ENCODE data around the gene FSTL4. TPM values are rescaled to one million over a fixed set of nuclear protein-coding genes. Genes with fewer than 3 reads are reported as not detected.

Gene FSTL4
- total RNA-seq, 2 donors from 2014 or later = 4.4 to 5.5 TPM

DNA sequence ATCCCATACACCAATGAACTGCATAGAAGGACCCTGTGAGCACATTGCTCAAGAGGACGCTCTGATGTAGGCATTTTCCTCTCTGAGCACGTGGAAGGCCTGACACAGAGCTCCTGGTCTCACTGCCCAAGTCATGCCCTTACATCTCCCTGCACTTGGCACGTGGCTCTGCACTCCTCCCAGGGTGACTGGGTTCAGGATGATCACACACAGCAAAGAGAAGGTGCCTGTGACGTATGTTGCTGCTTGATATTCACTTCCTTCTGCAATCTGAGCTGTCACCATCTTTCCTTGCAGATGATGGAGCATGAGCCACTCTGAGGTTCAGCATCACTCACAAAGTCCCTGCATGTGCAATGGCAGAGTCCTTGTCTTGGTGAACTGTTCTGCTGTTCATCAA lies 125.2 kb downstream of the FSTL4 start:
- H3K27ac Mint-ChIP-seq = no peak overlapping the region
- peaks cover 9% of the 10 kb centered on the region for H3K9me3 Mint-ChIP-seq
- no peak overlapping the region for H3K9ac ChIP-seq (ENCODE audit: extremely low read depth, low read length, poor library complexity, severe bottlenecking)

DNA sequence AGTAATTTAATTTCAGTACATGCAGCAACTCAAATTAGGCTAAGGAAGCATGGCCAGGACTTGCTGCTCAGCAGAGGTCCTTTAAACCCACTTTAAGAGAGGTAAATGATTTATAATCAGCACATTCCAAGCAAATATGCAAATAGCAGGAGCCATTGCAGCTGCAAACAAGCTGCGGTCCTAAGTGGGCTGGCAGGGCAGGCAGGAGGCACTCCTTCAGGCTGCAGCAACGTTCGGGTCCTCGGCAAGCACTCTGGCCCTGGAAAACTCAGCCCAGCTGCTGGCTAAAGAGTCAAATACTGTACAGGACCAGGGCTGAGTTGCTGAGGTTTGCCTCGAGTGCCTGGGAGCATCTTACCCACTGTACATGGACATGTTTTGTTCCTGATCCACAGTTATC lies 126.9 kb downstream of the FSTL4 start:
- Histone ChIP-seq H3K4me3 (ENCODE audit: low read length) (no peak overlapping the region), H3K4me1 (ENCODE audit: control insufficient read depth, insufficient read depth, low read length) (peaks cover 7% of the 10 kb centered on the region), H3K36me3 (ENCODE audit: control insufficient read depth, insufficient read depth, low read length) (no peaks in the 10 kb centered on the region), H3K27ac (ENCODE audit: low read depth, low read length) (no peak overlapping the region), H3K9me3 (ENCODE audit: control insufficient read depth, low read length) (no peaks in the 10 kb centered on the region), H3K27me3 (ENCODE audit: control insufficient read depth, insufficient read depth, low read length, poor library complexity, severe bottlenecking) (no peaks in the 10 kb centered on the region), H3K9ac (ENCODE audit: extremely low read depth, low read length, poor library complexity, severe bottlenecking) (no peak overlapping the region)
- TF ChIP-seq, protein P1, sequence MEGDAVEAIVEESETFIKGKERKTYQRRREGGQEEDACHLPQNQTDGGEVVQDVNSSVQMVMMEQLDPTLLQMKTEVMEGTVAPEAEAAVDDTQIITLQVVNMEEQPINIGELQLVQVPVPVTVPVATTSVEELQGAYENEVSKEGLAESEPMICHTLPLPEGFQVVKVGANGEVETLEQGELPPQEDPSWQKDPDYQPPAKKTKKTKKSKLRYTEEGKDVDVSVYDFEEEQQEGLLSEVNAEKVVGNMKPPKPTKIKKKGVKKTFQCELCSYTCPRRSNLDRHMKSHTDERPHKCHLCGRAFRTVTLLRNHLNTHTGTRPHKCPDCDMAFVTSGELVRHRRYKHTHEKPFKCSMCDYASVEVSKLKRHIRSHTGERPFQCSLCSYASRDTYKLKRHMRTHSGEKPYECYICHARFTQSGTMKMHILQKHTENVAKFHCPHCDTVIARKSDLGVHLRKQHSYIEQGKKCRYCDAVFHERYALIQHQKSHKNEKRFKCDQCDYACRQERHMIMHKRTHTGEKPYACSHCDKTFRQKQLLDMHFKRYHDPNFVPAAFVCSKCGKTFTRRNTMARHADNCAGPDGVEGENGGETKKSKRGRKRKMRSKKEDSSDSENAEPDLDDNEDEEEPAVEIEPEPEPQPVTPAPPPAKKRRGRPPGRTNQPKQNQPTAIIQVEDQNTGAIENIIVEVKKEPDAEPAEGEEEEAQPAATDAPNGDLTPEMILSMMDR (conservative IDR thresholded peaks at IDR 0.05) = no peak
- H3K27me3 Mint-ChIP-seq (ENCODE audit: insufficient read depth) = no peaks in the 10 kb centered on the region
- WGBS, 2 experiments (ENCODE audit: insufficient coverage in 1 of 2, insufficient read length in 1 of 2) = 63 to 81% methylated on average over 5 of the region's 5 CpGs
- H3K9me3 Mint-ChIP-seq = peaks cover 5% of the 10 kb centered on the region
- peaks cover 4% of the 10 kb centered on the region for H3K4me1 Mint-ChIP-seq
- peak; percentile 60 for DNase-seq
- H3K4me3 Mint-ChIP-seq = no peak overlapping the region
- H3K36me3 Mint-ChIP-seq (ENCODE audit: low read depth) = no peaks in the 10 kb centered on the region
- H3K27ac Mint-ChIP-seq = no peak overlapping the region

More for the DNA sequence above, 125.2 kb downstream of the FSTL4 start:
- Histone ChIP-seq H3K4me1 (ENCODE audit: control insufficient read depth, insufficient read depth, low read length) (peaks cover 7% of the 10 kb centered on the region), H3K4me3 (ENCODE audit: low read length) (no peak overlapping the region), H3K27ac (ENCODE audit: low read depth, low read length) (no peak overlapping the region), H3K27me3 (ENCODE audit: control insufficient read depth, insufficient read depth, low read length, poor library complexity, severe bottlenecking) (no peaks in the 10 kb centered on the region), H3K9me3 (ENCODE audit: control insufficient read depth, low read length) (no peaks in the 10 kb centered on the region), H3K36me3 (ENCODE audit: control insufficient read depth, insufficient read depth, low read length) (no peaks in the 10 kb centered on the region)
- H3K4me3 Mint-ChIP-seq = no peak overlapping the region
- H3K27me3 Mint-ChIP-seq (ENCODE audit: insufficient read depth) = no peaks in the 10 kb centered on the region
- peaks cover 4% of the 10 kb centered on the region for H3K4me1 Mint-ChIP-seq
- WGBS, 2 experiments (ENCODE audit: insufficient coverage in 1 of 2, insufficient read length in 1 of 2) = 87 to 88% methylated on average over 4 of the region's 4 CpGs
- TF ChIP-seq, protein P1 (conservative IDR thresholded peaks at IDR 0.05) = no peak
- H3K36me3 Mint-ChIP-seq (ENCODE audit: low read depth) = no peaks in the 10 kb centered on the region
- no peak for DNase-seq

DNA sequence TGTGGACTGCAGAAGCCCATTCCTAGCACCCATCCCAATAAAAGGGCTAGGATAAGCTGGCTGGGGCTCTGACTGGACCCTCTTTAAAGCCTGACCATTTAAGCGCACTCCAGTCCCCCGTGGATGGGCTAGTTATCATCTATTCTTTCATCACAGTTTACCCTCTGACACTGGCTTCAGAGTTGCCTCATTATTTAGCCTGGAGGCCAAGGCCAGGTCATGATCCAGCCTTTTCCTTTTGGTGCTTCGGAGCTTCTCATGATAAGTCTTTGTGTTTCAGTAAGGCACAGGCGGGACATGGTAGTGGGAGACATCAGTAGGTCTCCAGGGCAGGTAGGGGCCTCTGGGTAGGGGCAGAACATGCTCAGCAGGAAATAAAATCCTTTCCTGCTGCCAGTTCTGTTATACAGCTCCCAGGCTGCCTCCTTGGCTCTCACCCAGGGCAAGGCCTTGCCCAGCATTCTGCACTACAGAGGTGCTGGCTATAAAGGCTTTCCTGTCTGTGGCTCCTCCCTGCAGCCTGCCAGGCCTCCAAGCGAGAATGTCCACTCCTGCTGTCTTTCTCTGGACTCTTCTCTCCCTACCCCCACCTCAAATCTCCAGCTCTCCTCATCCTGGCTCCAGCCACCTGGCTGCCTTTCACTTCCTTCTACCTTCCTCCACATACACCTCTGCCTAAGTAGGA lies 128.8 kb downstream of the FSTL4 start:
- H3K4me1 Mint-ChIP-seq = peaks cover 4% of the 10 kb centered on the region
- no peak overlapping the region for H3K4me3 Mint-ChIP-seq
- no peaks in the 10 kb centered on the region for H3K36me3 Mint-ChIP-seq (ENCODE audit: low read depth)
- no peaks in the 10 kb centered on the region for H3K27me3 Mint-ChIP-seq (ENCODE audit: insufficient read depth)
- Histone ChIP-seq H3K4me1 (ENCODE audit: control insufficient read depth, insufficient read depth, low read length) (peaks cover 7% of the 10 kb centered on the region), H3K4me3 (ENCODE audit: low read length) (no peak overlapping the region), H3K27ac (ENCODE audit: low read depth, low read length) (no peak overlapping the region), H3K36me3 (ENCODE audit: control insufficient read depth, insufficient read depth, low read length) (no peaks in the 10 kb centered on the region), H3K9ac (ENCODE audit: extremely low read depth, low read length, poor library complexity, severe bottlenecking) (no peak overlapping the region), H3K27me3 (ENCODE audit: control insufficient read depth, insufficient read depth, low read length, poor library complexity, severe bottlenecking) (no peaks in the 10 kb centered on the region), H3K9me3 (ENCODE audit: control insufficient read depth, low read length) (no peaks in the 10 kb centered on the region)
- no peak overlapping the region for H3K27ac Mint-ChIP-seq
- TF ChIP-seq, protein P1 (conservative IDR thresholded peaks at IDR 0.05) = no peak
- WGBS, 2 experiments (ENCODE audit: insufficient coverage in 1 of 2, insufficient read length in 1 of 2) = 91 to 95% methylated on average over 5 of the region's 5 CpGs
- H3K9me3 Mint-ChIP-seq = no peaks in the 10 kb centered on the region
- peak; percentile 29 for DNase-seq
